ENCODE measurements around the gene IQSEC1. TPM values are rescaled to one million over a fixed set of nuclear protein-coding genes. Genes with fewer than 3 reads are reported as not detected.

IQSEC1 gene
- polyA plus RNA-seq, 1 experiment: 4.8 TPM

GRCh38 chr3:13053893-13054292 lies 19.3 kb downstream of the IQSEC1 start:
- DNase-seq (ENCODE audit: low read depth): no peak
- ChIA-PET CTCF (no interaction called here), POLR2A (no interaction called here)
- no peaks in the 10 kb centered on the region for H3K36me3 ChIP-seq (ENCODE audit: control insufficient read depth, insufficient read depth, low read length)
- no peaks in the 10 kb centered on the region; the same call in 1 of the 2 replicates for H3K27me3 ChIP-seq (ENCODE audit: control insufficient read depth, insufficient read depth, low read length)
- no peak overlapping the region for H3K4me3 ChIP-seq (ENCODE audit: low read depth, low read length)
- TF ChIP-seq CTCF (IDR thresholded peaks at IDR 0.05; ENCODE audit: insufficient read depth, low read depth, low read length): no peak

- no peak for TF ChIP-seq CTCF (IDR thresholded peaks at IDR 0.05; ENCODE audit: insufficient read depth, low read depth, low read length)
- no peak for DNase-seq (ENCODE audit: low read depth)
- Histone ChIP-seq H3K27me3 (ENCODE audit: control insufficient read depth, insufficient read depth, low read length) (no peaks in the 10 kb centered on the region; the same call in 1 of the 2 replicates), H3K36me3 (ENCODE audit: control insufficient read depth, insufficient read depth, low read length) (no peaks in the 10 kb centered on the region), H3K4me3 (ENCODE audit: low read depth, low read length) (no peak overlapping the region)
- POLR2A ChIA-PET: no interaction called here
- CTCF ChIA-PET: no interaction called here
Measured at GRCh38 chr3:13053420-13053819, 19.8 kb downstream of the IQSEC1 start.

- H3K27me3 ChIP-seq (ENCODE audit: control insufficient read depth, insufficient read depth, low read length): no peaks in the 10 kb centered on the region; the same call in 1 of the 2 replicates
- H3K36me3 ChIP-seq (ENCODE audit: control insufficient read depth, insufficient read depth, low read length): no peaks in the 10 kb centered on the region
- CTCF ChIA-PET: no interaction called here
- DNase-seq (ENCODE audit: low read depth): no peak
- TF ChIP-seq CTCF (IDR thresholded peaks at IDR 0.05; ENCODE audit: insufficient read depth, low read depth, low read length): no peak
- POLR2A ChIA-PET: no interaction called here
- H3K4me3 ChIP-seq (ENCODE audit: low read depth, low read length): no peak overlapping the region
Measured at GRCh38 chr3:13052191-13052820, 20.9 kb downstream of the IQSEC1 start.

GRCh38 chr3:13051581-13051980 lies 21.6 kb downstream of the IQSEC1 start:
- Histone ChIP-seq H3K4me3 (ENCODE audit: low read depth, low read length) (no peak overlapping the region), H3K36me3 (ENCODE audit: control insufficient read depth, insufficient read depth, low read length) (no peaks in the 10 kb centered on the region), H3K27me3 (ENCODE audit: control insufficient read depth, insufficient read depth, low read length) (no peaks in the 10 kb centered on the region; the same call in none of the 2 replicates)
- POLR2A ChIA-PET: no interaction called here
- DNase-seq (ENCODE audit: low read depth): no peak
- no peak for TF ChIP-seq CTCF (IDR thresholded peaks at IDR 0.05; ENCODE audit: insufficient read depth, low read depth, low read length)
- CTCF ChIA-PET: no interaction called here

- H3K27me3 ChIP-seq (ENCODE audit: control insufficient read depth, insufficient read depth, low read length): no peaks in the 10 kb centered on the region; the same call in none of the 2 replicates
- H3K36me3 ChIP-seq (ENCODE audit: control insufficient read depth, insufficient read depth, low read length): no peaks in the 10 kb centered on the region
- POLR2A ChIA-PET: no interaction called here
- H3K4me3 ChIP-seq (ENCODE audit: low read depth, low read length): no peak overlapping the region
- TF ChIP-seq CTCF (IDR thresholded peaks at IDR 0.05; ENCODE audit: insufficient read depth, low read depth, low read length): no peak
- CTCF ChIA-PET: no interaction called here
- DNase-seq (ENCODE audit: low read depth): no peak
Measured at GRCh38 chr3:13051066-13051465, 22.2 kb downstream of the IQSEC1 start.

Measured in BJ (cell line).